ENCODE measurements around the gene NR2F6. TPM values are rescaled to one million over a fixed set of nuclear protein-coding genes. Genes with fewer than 3 reads are reported as not detected.

The NR2F6 gene
- total RNA-seq, 1 donor from 2014 or later, result 72.8 TPM

DNA sequence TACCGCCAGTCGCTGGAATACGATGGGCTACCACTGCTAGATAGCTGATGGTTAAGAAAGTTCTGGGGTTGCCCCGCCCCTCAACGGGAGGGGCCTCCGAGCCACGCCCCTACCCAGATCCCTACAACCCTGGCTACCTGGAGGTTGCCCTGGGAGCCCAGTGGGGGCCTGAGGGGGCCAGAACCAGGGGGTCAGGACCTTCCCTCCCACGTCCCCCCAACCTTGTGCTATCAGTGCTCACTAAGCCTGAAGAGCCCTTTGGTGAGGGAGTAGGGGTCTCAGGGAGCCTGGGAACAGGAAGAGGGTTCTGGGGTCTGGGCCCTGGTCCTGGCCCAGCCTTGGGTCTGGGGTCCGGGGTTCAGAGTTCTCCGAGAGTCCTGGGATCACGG, 10.8 kb downstream of the NR2F6 start:
- peak overlapping the region; percentile 69 for H3K9ac ChIP-seq (ENCODE audit: low read length)

DNA sequence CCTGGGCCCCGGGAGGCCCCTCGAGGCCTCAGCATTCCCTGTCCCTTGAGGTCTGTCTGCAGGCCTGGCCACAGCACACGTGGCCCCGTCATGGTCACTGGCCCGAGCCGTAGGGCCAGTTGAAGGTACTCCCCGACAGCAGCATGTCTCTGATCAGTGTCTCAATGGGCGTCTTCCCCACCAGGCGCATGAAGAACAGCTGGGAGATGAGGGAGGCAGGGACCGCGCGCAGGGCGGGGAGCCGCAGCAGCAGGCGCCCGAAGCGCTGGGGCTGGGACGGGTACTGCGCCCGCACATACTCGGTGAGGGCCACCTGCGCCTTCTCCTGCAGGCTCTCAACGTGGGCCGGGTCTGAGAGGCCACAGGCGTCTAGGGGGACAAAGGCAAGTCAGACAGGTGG, 13.5 kb downstream of the NR2F6 start:
- H3K4me3 ChIP-seq (ENCODE audit: insufficient read depth, low read depth, low read length), result no peak overlapping the region
- Mint-ChIP-seq H3K27me3 (ENCODE audit: low read depth, unreplicated experiment) (no peaks in the 10 kb centered on the region), H3K27ac (ENCODE audit: unreplicated experiment) (no peak overlapping the region), H3K9me3 (ENCODE audit: unreplicated experiment) (no peaks in the 10 kb centered on the region), H3K36me3 (ENCODE audit: low read depth, unreplicated experiment) (peaks cover 12% of the 10 kb centered on the region), H3K4me3 (ENCODE audit: unreplicated experiment) (no peak overlapping the region), H3K4me1 (ENCODE audit: low read depth, unreplicated experiment) (no peaks in the 10 kb centered on the region)
- no peak overlapping the region for H2AFZ ChIP-seq (ENCODE audit: low read depth, low read length)
- no peaks in the 10 kb centered on the region for H3K9me3 ChIP-seq (ENCODE audit: insufficient read depth, low read depth, low read length)
- FAIRE-seq (no peak), DNase-seq (ENCODE audit: low read depth) (no peak)
- TF ChIP-seq, protein P1, sequence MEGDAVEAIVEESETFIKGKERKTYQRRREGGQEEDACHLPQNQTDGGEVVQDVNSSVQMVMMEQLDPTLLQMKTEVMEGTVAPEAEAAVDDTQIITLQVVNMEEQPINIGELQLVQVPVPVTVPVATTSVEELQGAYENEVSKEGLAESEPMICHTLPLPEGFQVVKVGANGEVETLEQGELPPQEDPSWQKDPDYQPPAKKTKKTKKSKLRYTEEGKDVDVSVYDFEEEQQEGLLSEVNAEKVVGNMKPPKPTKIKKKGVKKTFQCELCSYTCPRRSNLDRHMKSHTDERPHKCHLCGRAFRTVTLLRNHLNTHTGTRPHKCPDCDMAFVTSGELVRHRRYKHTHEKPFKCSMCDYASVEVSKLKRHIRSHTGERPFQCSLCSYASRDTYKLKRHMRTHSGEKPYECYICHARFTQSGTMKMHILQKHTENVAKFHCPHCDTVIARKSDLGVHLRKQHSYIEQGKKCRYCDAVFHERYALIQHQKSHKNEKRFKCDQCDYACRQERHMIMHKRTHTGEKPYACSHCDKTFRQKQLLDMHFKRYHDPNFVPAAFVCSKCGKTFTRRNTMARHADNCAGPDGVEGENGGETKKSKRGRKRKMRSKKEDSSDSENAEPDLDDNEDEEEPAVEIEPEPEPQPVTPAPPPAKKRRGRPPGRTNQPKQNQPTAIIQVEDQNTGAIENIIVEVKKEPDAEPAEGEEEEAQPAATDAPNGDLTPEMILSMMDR (IDR thresholded peaks at IDR 0.05; ENCODE audit: insufficient read depth, low read depth, low read length), result no peak
- no peak for TF ChIP-seq EZH2 (IDR thresholded peaks at IDR 0.05; ENCODE audit: insufficient read depth, low read length)
- H3K4me1 ChIP-seq (ENCODE audit: insufficient read depth, low read length), result peaks cover 14% of the 10 kb centered on the region
- no peak overlapping the region for H3K9ac ChIP-seq (ENCODE audit: low read length)
- peaks cover 24% of the 10 kb centered on the region for H3K79me2 ChIP-seq (ENCODE audit: insufficient read depth, low read length)
- H3K27ac ChIP-seq (ENCODE audit: low read depth, low read length), result no peak overlapping the region
- peaks cover 39% of the 10 kb centered on the region for H4K20me1 ChIP-seq (ENCODE audit: insufficient read depth, low read length)
- H3K36me3 ChIP-seq (ENCODE audit: insufficient read depth, low read length), result peaks cover 10% of the 10 kb centered on the region
- no peaks in the 10 kb centered on the region for H3K27me3 ChIP-seq (ENCODE audit: insufficient read depth, low read length)
- H3K4me2 ChIP-seq (ENCODE audit: low read length), result no peak overlapping the region

More for the DNA sequence above, 10.8 kb downstream of the NR2F6 start:
- Histone ChIP-seq H3K4me2 (ENCODE audit: low read length) (peak overlapping the region; percentile 93), H4K20me1 (ENCODE audit: insufficient read depth, low read length) (peaks cover 35% of the 10 kb centered on the region), H2AFZ (ENCODE audit: low read depth, low read length) (no peak overlapping the region), H3K79me2 (ENCODE audit: insufficient read depth, low read length) (peaks cover 24% of the 10 kb centered on the region), H3K4me3 (ENCODE audit: insufficient read depth, low read depth, low read length) (peak overlapping the region; percentile 62), H3K27me3 (ENCODE audit: insufficient read depth, low read length) (no peaks in the 10 kb centered on the region), H3K27ac (ENCODE audit: low read depth, low read length) (no peak overlapping the region), H3K9me3 (ENCODE audit: insufficient read depth, low read depth, low read length) (no peaks in the 10 kb centered on the region), H3K4me1 (ENCODE audit: insufficient read depth, low read length) (peaks cover 14% of the 10 kb centered on the region), H3K36me3 (ENCODE audit: insufficient read depth, low read length) (peaks cover 10% of the 10 kb centered on the region)
- Mint-ChIP-seq H3K27me3 (ENCODE audit: low read depth, unreplicated experiment) (no peaks in the 10 kb centered on the region), H3K36me3 (ENCODE audit: low read depth, unreplicated experiment) (peaks cover 14% of the 10 kb centered on the region), H3K4me1 (ENCODE audit: low read depth, unreplicated experiment) (no peaks in the 10 kb centered on the region), H3K27ac (ENCODE audit: unreplicated experiment) (no peak overlapping the region), H3K4me3 (ENCODE audit: unreplicated experiment) (peak overlapping the region; percentile 73), H3K9me3 (ENCODE audit: unreplicated experiment) (no peaks in the 10 kb centered on the region)
- no peak for DNase-seq (ENCODE audit: low read depth)
- no peak for FAIRE-seq
- TF ChIP-seq, protein P1 (IDR thresholded peaks at IDR 0.05; ENCODE audit: insufficient read depth, low read depth, low read length), result no peak
- TF ChIP-seq EZH2 (IDR thresholded peaks at IDR 0.05; ENCODE audit: insufficient read depth, low read length), result no peak

DNA sequence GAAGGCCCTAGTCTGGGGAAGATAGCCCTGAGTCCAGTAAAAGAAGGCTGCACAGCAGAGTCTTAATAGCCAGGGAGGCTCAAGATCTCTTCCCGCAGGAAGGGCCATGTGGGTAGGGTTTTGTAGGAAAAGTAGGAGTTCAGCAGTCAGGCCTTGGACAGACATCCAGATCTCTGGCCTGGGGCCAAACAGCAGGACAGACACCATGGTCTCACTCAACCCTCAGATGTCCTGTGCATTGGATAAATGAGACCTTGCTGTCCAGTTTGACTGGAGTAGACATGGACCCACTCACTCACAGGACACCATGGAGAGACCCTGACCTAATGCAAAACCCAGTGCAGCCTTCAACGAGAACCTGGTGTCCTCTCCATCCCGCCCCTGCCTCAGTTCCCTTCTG, 15.8 kb downstream of the NR2F6 start:
- peaks cover 37% of the 10 kb centered on the region for H4K20me1 ChIP-seq (ENCODE audit: insufficient read depth, low read length)
- H3K4me1 ChIP-seq (ENCODE audit: insufficient read depth, low read length), result peaks cover 9% of the 10 kb centered on the region
- peaks cover 10% of the 10 kb centered on the region for H3K36me3 Mint-ChIP-seq (ENCODE audit: low read depth, unreplicated experiment)
- no peak overlapping the region for H3K4me3 ChIP-seq (ENCODE audit: insufficient read depth, low read depth, low read length)
- FAIRE-seq (no peak), DNase-seq (ENCODE audit: low read depth) (no peak)
- H3K9ac ChIP-seq (ENCODE audit: low read length), result no peak overlapping the region
- no peaks in the 10 kb centered on the region for H3K9me3 ChIP-seq (ENCODE audit: insufficient read depth, low read depth, low read length)
- H3K4me2 ChIP-seq (ENCODE audit: low read length), result no peak overlapping the region
- peaks cover 10% of the 10 kb centered on the region for H3K36me3 ChIP-seq (ENCODE audit: insufficient read depth, low read length)
- no peaks in the 10 kb centered on the region for H3K27me3 ChIP-seq (ENCODE audit: insufficient read depth, low read length)
- no peak overlapping the region for H3K27ac Mint-ChIP-seq (ENCODE audit: unreplicated experiment)
- H3K4me1 Mint-ChIP-seq (ENCODE audit: low read depth, unreplicated experiment), result no peaks in the 10 kb centered on the region
- H3K4me3 Mint-ChIP-seq (ENCODE audit: unreplicated experiment), result no peak overlapping the region
- TF ChIP-seq EZH2 (IDR thresholded peaks at IDR 0.05; ENCODE audit: insufficient read depth, low read length), result no peak
- TF ChIP-seq, protein P1 (IDR thresholded peaks at IDR 0.05; ENCODE audit: insufficient read depth, low read depth, low read length), result no peak
- H3K27ac ChIP-seq (ENCODE audit: low read depth, low read length), result no peak overlapping the region
- no peak overlapping the region for H2AFZ ChIP-seq (ENCODE audit: low read depth, low read length)
- H3K27me3 Mint-ChIP-seq (ENCODE audit: low read depth, unreplicated experiment), result no peaks in the 10 kb centered on the region
- H3K79me2 ChIP-seq (ENCODE audit: insufficient read depth, low read length), result peaks cover 17% of the 10 kb centered on the region
- H3K9me3 Mint-ChIP-seq (ENCODE audit: unreplicated experiment), result no peaks in the 10 kb centered on the region

Measured in astrocyte (in vitro differentiated cells and primary cell).